GM23338 (cell line): ENCODE results near the gene XYLT1.

Source experiments
- CREB1 ChIP-seq: fragments of 250-450 bp; sonication (Bioruptor Pico); IDR thresholded peaks from 2 replicates; pipeline ENCODE4 v1.5.0; 2020; ENCODE audit warnings: low read depth, mild to moderate bottlenecking, moderate library complexity
- EZH2 ChIP-seq: fragments of 200-600 bp; sonication (generic); IDR thresholded peaks from one replicate; pipeline ENCODE4 v1.8.0; 2017; ENCODE audit warnings: antibody characterized with exemption, mild to moderate bottlenecking, low read depth; ENCODE audit not compliant: unreplicated experiment
- EZH2phosphoT487 ChIP-seq: fragments of 200-600 bp; sonication (generic); IDR thresholded peaks from one replicate; pipeline ENCODE4 v1.8.1; 2018; ENCODE audit warnings: antibody characterized with exemption; ENCODE audit not compliant: unreplicated experiment
- JUNB ChIP-seq: IDR thresholded peaks from one replicate; pipeline ENCODE4 v1.6.1; 2016; ENCODE audit warnings: antibody characterized with exemption; ENCODE audit not compliant: unreplicated experiment
- POLR2AphosphoS5 ChIP-seq: IDR thresholded peaks from 2 replicates; pipeline ENCODE4 v1.6.1; 2016; ENCODE audit warnings: antibody characterized with exemption, low read depth
- ZNF114 ChIP-seq: fragments of 250-450 bp; sonication (Bioruptor Pico); IDR thresholded peaks from 2 replicates; pipeline ENCODE4 v1.5.0; 2020; ENCODE audit warnings: mild to moderate bottlenecking, moderate library complexity
- TF ChIP-seq, protein P1 (sequence below), 2 experiments: fragments of 200-600 bp in 1 of 2; sonication (generic) in 1 of 2; conservative IDR thresholded peaks; 2 replicates each; pipeline versions ENCODE4 v1.5.1 to v1.6.1; 2016 to 2017; ENCODE audit warnings: antibody characterized with exemption in 2 of 2, low read depth in 2 of 2, mild to moderate bottlenecking in 2 of 2, moderate library complexity in 1 of 2
- TF ChIP-seq, protein P2 (sequence below): IDR thresholded peaks from one replicate; pipeline ENCODE4 v1.6.1; 2018; ENCODE audit warnings: antibody characterized with exemption; ENCODE audit not compliant: unreplicated experiment

DNA sequence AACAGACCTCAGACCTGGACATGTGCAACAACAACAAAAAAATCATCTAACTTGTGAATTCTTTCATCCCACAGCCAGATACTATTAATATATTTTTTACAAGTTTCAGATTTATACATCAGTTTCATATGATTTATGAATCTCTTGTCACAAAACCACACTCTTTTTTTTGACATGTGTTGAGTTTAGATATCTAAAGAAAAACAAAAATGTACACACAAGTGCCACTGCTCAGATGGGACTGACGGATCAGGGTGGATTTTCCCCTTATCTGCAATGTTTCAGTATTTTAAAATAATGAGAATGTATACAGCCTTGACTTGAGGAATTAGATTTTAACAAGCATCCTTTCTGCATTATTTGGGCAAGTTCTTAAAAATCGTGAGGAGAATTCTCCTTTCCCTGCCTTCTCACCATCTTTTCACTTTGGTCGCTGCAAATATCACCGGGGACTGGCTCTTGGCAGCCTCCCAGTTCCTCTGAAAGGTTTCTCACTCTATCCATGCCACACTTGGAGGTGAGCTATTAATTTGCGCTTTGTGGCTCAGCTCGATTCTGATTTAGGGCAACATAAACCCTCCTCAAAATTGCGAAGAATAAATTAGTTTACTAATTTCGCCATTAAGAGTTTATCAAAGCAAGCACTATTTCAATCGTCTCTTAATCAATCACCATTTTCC, 225.7 kb downstream of the XYLT1 start:
- TF ChIP-seq, protein P1, sequence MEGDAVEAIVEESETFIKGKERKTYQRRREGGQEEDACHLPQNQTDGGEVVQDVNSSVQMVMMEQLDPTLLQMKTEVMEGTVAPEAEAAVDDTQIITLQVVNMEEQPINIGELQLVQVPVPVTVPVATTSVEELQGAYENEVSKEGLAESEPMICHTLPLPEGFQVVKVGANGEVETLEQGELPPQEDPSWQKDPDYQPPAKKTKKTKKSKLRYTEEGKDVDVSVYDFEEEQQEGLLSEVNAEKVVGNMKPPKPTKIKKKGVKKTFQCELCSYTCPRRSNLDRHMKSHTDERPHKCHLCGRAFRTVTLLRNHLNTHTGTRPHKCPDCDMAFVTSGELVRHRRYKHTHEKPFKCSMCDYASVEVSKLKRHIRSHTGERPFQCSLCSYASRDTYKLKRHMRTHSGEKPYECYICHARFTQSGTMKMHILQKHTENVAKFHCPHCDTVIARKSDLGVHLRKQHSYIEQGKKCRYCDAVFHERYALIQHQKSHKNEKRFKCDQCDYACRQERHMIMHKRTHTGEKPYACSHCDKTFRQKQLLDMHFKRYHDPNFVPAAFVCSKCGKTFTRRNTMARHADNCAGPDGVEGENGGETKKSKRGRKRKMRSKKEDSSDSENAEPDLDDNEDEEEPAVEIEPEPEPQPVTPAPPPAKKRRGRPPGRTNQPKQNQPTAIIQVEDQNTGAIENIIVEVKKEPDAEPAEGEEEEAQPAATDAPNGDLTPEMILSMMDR (conservative IDR thresholded peaks at IDR 0.05; ENCODE audit: low read depth in 2 of 2), result no peak
- TF ChIP-seq ZNF114 (no peak), POLR2AphosphoS5 (no peak), EZH2 (no peak), CREB1 (CRISPR knock-in tag) (no peak), EZH2phosphoT487 (no peak), JUNB (no peak)
- TF ChIP-seq, protein P2, sequence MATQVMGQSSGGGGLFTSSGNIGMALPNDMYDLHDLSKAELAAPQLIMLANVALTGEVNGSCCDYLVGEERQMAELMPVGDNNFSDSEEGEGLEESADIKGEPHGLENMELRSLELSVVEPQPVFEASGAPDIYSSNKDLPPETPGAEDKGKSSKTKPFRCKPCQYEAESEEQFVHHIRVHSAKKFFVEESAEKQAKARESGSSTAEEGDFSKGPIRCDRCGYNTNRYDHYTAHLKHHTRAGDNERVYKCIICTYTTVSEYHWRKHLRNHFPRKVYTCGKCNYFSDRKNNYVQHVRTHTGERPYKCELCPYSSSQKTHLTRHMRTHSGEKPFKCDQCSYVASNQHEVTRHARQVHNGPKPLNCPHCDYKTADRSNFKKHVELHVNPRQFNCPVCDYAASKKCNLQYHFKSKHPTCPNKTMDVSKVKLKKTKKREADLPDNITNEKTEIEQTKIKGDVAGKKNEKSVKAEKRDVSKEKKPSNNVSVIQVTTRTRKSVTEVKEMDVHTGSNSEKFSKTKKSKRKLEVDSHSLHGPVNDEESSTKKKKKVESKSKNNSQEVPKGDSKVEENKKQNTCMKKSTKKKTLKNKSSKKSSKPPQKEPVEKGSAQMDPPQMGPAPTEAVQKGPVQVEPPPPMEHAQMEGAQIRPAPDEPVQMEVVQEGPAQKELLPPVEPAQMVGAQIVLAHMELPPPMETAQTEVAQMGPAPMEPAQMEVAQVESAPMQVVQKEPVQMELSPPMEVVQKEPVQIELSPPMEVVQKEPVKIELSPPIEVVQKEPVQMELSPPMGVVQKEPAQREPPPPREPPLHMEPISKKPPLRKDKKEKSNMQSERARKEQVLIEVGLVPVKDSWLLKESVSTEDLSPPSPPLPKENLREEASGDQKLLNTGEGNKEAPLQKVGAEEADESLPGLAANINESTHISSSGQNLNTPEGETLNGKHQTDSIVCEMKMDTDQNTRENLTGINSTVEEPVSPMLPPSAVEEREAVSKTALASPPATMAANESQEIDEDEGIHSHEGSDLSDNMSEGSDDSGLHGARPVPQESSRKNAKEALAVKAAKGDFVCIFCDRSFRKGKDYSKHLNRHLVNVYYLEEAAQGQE, result no peak
